ENCODE results near the gene CCDC24. TPM values are rescaled to one million over a fixed set of nuclear protein-coding genes. Genes with fewer than 3 reads are reported as not detected.

The CCDC24 gene
- total RNA-seq, 1 donor from 2014 or later, result 12.4 TPM

GRCh38 chr1:44010935-44011471, 19.6 kb downstream of the CCDC24 start:
- H3K9me3 Mint-ChIP-seq, result no peaks in the 10 kb centered on the region
- no peak for DNase-seq (ENCODE audit: low spot score in 2 of 2, unreplicated experiment in 2 of 2)
- H3K4me3 Mint-ChIP-seq, result no peak overlapping the region
- no peaks in the 10 kb centered on the region for H3K27me3 Mint-ChIP-seq (ENCODE audit: low read depth)
- TF ChIP-seq CTCF (IDR thresholded peaks at IDR 0.05; ENCODE audit: unreplicated experiment), result no peak
- H3K27ac Mint-ChIP-seq, result no peak overlapping the region
- H3K4me1 Mint-ChIP-seq, result peaks cover 7% of the 10 kb centered on the region
- peaks cover 9% of the 10 kb centered on the region for H3K36me3 Mint-ChIP-seq

- DNase-seq (ENCODE audit: low spot score in 2 of 2, unreplicated experiment in 2 of 2), result no peak
- TF ChIP-seq CTCF (IDR thresholded peaks at IDR 0.05; ENCODE audit: unreplicated experiment), result no peak
- Mint-ChIP-seq H3K4me1 (peaks cover 7% of the 10 kb centered on the region), H3K4me3 (no peak overlapping the region), H3K36me3 (peaks cover 9% of the 10 kb centered on the region), H3K27me3 (ENCODE audit: low read depth) (no peaks in the 10 kb centered on the region), H3K9me3 (no peaks in the 10 kb centered on the region), H3K27ac (no peak overlapping the region)
Observed at GRCh38 chr1:44012404-44012803, 21.0 kb downstream of the CCDC24 start.

- no peak overlapping the region for H3K27ac Mint-ChIP-seq
- H3K4me1 Mint-ChIP-seq, result peaks cover 7% of the 10 kb centered on the region
- no peaks in the 10 kb centered on the region for H3K9me3 Mint-ChIP-seq
- H3K36me3 Mint-ChIP-seq, result peaks cover 8% of the 10 kb centered on the region
- TF ChIP-seq CTCF (IDR thresholded peaks at IDR 0.05; ENCODE audit: unreplicated experiment), result no peak
- no peak overlapping the region for H3K4me3 Mint-ChIP-seq
- DNase-seq (ENCODE audit: low spot score in 2 of 2, unreplicated experiment in 2 of 2), result no peak
- no peaks in the 10 kb centered on the region for H3K27me3 Mint-ChIP-seq (ENCODE audit: low read depth)
Observed at GRCh38 chr1:44012941-44013609, 21.7 kb downstream of the CCDC24 start.

- Mint-ChIP-seq H3K36me3 (peaks cover 4% of the 10 kb centered on the region), H3K27me3 (ENCODE audit: low read depth) (no peaks in the 10 kb centered on the region), H3K4me1 (peaks cover 7% of the 10 kb centered on the region), H3K27ac (no peak overlapping the region), H3K9me3 (no peaks in the 10 kb centered on the region), H3K4me3 (no peak overlapping the region)
- no peak for DNase-seq (ENCODE audit: low spot score in 2 of 2, unreplicated experiment in 2 of 2)
- no peak for TF ChIP-seq CTCF (IDR thresholded peaks at IDR 0.05; ENCODE audit: unreplicated experiment)
Observed at GRCh38 chr1:44013949-44014348, 22.6 kb downstream of the CCDC24 start.

- no peaks in the 10 kb centered on the region for H3K27me3 Mint-ChIP-seq (ENCODE audit: low read depth)
- no peak for DNase-seq (ENCODE audit: low spot score in 2 of 2, unreplicated experiment in 2 of 2)
- H3K4me3 Mint-ChIP-seq, result no peak overlapping the region
- H3K36me3 Mint-ChIP-seq, result peaks cover 4% of the 10 kb centered on the region
- peaks cover 7% of the 10 kb centered on the region for H3K4me1 Mint-ChIP-seq
- TF ChIP-seq CTCF (IDR thresholded peaks at IDR 0.05; ENCODE audit: unreplicated experiment), result no peak
- no peak overlapping the region for H3K27ac Mint-ChIP-seq
- H3K9me3 Mint-ChIP-seq, result no peaks in the 10 kb centered on the region
Observed at GRCh38 chr1:44014365-44015104, 23.1 kb downstream of the CCDC24 start.
